T-cell (primary cell): Measurements from ENCODE around the gene MSH4. TPM values are rescaled to one million over a fixed set of nuclear protein-coding genes. Genes with fewer than 3 reads are reported as not detected.

Experiments used
- ATAC-seq, 4 experiments: fragments of 200-7000 bp in 3 of 4; fragments of 150-1000 bp in 1 of 4; cut with Tn5 transposase; replicated peaks in 1 of 4; 1 replicate in 3 of 4; 2 replicates in 1 of 4; pipeline ENCODE4 v1.10.0; 2021; ENCODE audit warnings: moderate library complexity in 3 of 4, mild to moderate bottlenecking in 2 of 4, moderate number of reproducible peaks in 1 of 4
- CTCF ChIA-PET, 2 donors: fragments of 300-600 bp; sonication (Branson Sonifier 250); formaldehyde crosslinking; loops; one replicate each; lab custom pipeline; 2022; ENCODE audit warnings: antibody characterized with exemption in 2 of 2; lab: Charles Lee
- POLR2A ChIA-PET, 2 donors: fragments of 300-600 bp; sonication (Branson Sonifier 250); formaldehyde crosslinking; loops; one replicate each; lab custom pipeline; 2022; ENCODE audit warnings: antibody characterized with exemption in 2 of 2; lab: Charles Lee
- DNase-seq, 35 experiments: peaks; one replicate each; pipeline versions ENCODE4 v3.0.0 to v3.0.0-alpha.2; 2013 to 2023
- H3K27ac ChIP-seq: one replicate; pipeline ENCODE4 v1.5.1; 2013; ENCODE audit warnings: low read length
- H3K27me3 ChIP-seq, 2 experiments: replicated peaks in 1 of 2; 1 replicate in 1 of 2; 2 replicates in 1 of 2; pipeline versions ENCODE4 v1.6.1 to v1.7.0; 2013; ENCODE audit warnings: low read length in 1 of 2, mixed read lengths in 1 of 2; ENCODE audit not compliant: control insufficient read depth in 2 of 2, insufficient read depth in 2 of 2; ENCODE audit errors: extremely low read depth in 1 of 2
- H3K36me3 ChIP-seq, 2 donors: 1 replicate in 1 of 2; 2 replicates in 1 of 2; pipeline versions ENCODE4 v1.6.1 to v1.7.0; 2013; ENCODE audit warnings: low read length in 1 of 2; ENCODE audit not compliant: control insufficient read depth in 2 of 2, insufficient read depth in 1 of 2; ENCODE audit errors: extremely low read depth in 1 of 2
- H3K4me1 ChIP-seq, 2 experiments: 1 replicate in 1 of 2; 2 replicates in 1 of 2; pipeline versions ENCODE4 v1.6.1 to v1.7.0; 2013; ENCODE audit warnings: low read length in 2 of 2, mixed read lengths in 1 of 2; ENCODE audit not compliant: insufficient read depth in 2 of 2, control insufficient read depth in 1 of 2; ENCODE audit errors: extremely low read depth in 1 of 2
- H3K4me3 ChIP-seq, 2 donors: 1 replicate in 1 of 2; 2 replicates in 1 of 2; pipeline versions ENCODE4 v1.5.1 to v1.7.0; 2013; ENCODE audit warnings: mild to moderate bottlenecking in 2 of 2, low read length in 1 of 2, moderate library complexity in 1 of 2; ENCODE audit not compliant: control insufficient read depth in 1 of 2; ENCODE audit errors: extremely low read depth in 1 of 2
- H3K9me3 ChIP-seq: 2 replicates; pipeline ENCODE4 v1.7.0; 2013
- H3K27ac Mint-ChIP-seq, 2 donors: one replicate each; pipeline ENCODE4 v1.8.0; 2020 to 2021; ENCODE audit warnings: mild to moderate bottlenecking in 2 of 2, mixed read lengths in 2 of 2
- H3K27me3 Mint-ChIP-seq, 2 donors: one replicate each; pipeline ENCODE4 v1.8.0; 2021 to 2022; ENCODE audit warnings: mixed read lengths in 2 of 2
- H3K36me3 Mint-ChIP-seq: one replicate; pipeline ENCODE4 v1.8.0; 2021; ENCODE audit warnings: mixed read lengths
- H3K4me1 Mint-ChIP-seq, 3 donors: one replicate each; pipeline ENCODE4 v1.8.0; 2020 to 2022; ENCODE audit warnings: mixed read lengths in 3 of 3, mild to moderate bottlenecking in 1 of 3
- H3K4me3 Mint-ChIP-seq, 3 donors: one replicate each; pipeline ENCODE4 v1.8.0; 2020 to 2022; ENCODE audit warnings: mild to moderate bottlenecking in 3 of 3, mixed read lengths in 3 of 3, moderate library complexity in 3 of 3
- H3K9me3 Mint-ChIP-seq, 3 donors: one replicate each; pipeline ENCODE4 v1.8.0; 2020 to 2022; ENCODE audit warnings: mixed read lengths in 3 of 3
- WGBS: methylation state at CpG from one replicate; pipeline ENCODE4 v1.1.5; 2013; ENCODE audit warnings: missing lambda C conversion rate; ENCODE audit not compliant: insufficient coverage; 5-methylcytosine and 5-hydroxymethylcytosine counted together
- total RNA-seq, 35 experiments: library from RNA in 6 of 35; stranded (reverse) in 6 of 35; fragments of 120-200 nt in 1 of 35; gene quantifications; one replicate each; pipeline versions ENCODE4 v1.2.1 to v1.2.4 and lab custom pipeline; 2013 to 2026

MSH4 gene
- total RNA-seq, 5 donors from 2014 or later (not counting 1 experiment from before 2014, with no cell fraction given) = 0.41 to 0.54 (median 0.43) TPM; not detected in 1

DNA sequence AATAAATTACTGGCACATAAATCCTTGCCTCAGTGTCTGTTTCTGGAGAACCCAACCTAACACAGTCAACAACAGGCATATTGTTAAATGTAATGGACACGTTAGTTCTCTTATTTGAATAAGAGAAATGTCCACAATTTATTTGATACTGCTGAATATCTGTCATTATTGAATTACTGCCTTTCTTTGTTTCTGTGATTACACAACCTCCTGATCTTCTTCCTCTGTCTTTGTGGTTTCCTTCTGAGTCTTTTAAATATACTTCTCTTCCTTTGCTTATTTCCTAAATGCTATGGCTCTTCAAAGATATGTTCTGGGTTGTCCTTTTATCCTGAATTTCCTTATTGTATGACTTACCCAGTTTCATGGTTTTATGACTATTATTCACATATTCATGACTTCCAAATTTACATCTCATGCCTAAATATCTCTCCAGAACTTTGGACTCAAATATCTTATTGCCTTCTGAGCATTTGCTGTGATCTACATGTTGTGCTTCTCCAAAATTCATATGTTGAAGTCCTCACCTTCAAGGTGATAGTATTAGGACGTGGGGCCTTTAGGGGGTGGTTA lies 39.9 kb downstream of the MSH4 start:
- H3K27me3 Mint-ChIP-seq = no peaks in the 10 kb centered on the region
- H3K27ac Mint-ChIP-seq = no peak overlapping the region
- H3K36me3 Mint-ChIP-seq = no peaks in the 10 kb centered on the region
- H3K4me3 Mint-ChIP-seq = no peak overlapping the region
- H3K4me1 ChIP-seq = no peaks in the 10 kb centered on the region
- peaks cover 24 to 26% (median 25%) of the 10 kb centered on the region in 3 donors for H3K9me3 Mint-ChIP-seq
- no CpG with 5 or more reads among the region's 2 CpGs for WGBS
- ATAC-seq (no peak), DNase-seq (no peak)
- ChIA-PET POLR2A (no interaction called here), CTCF (no interaction called here)
- H3K27me3 ChIP-seq = no peaks in the 10 kb centered on the region
- H3K4me3 ChIP-seq = no peak overlapping the region
- no peaks in the 10 kb centered on the region for H3K9me3 ChIP-seq
- no peaks in the 10 kb centered on the region for H3K36me3 ChIP-seq
- H3K4me1 Mint-ChIP-seq = no peaks in the 10 kb centered on the region
- no peak overlapping the region for H3K27ac ChIP-seq

DNA sequence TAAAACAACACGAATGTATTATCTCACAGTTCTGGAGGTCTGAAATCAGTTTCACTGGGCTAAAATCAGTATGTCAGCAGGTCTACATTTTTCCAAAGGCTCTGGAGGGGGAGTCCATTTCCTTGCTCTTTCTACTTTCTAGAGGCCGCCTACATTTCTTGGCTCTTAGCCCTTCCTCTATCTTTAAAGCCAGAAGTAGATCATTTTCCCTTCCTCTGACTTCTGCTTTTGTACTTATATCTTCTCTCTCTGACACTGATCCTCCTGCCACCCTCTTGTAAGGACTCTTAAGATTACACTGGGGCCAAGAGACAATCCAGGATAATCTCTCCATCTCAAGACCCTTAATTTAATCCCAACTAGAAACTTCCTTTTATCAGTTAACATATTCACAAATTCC lies 41.4 kb downstream of the MSH4 start:
- ATAC-seq = no peak
- Histone ChIP-seq H3K27me3 (no peaks in the 10 kb centered on the region), H3K4me3 (no peak overlapping the region), H3K27ac (no peak overlapping the region), H3K4me1 (no peaks in the 10 kb centered on the region), H3K36me3 (no peaks in the 10 kb centered on the region), H3K9me3 (no peaks in the 10 kb centered on the region)
- no CpG with 5 or more reads among the region's 2 CpGs for WGBS
- no peak for DNase-seq
- no peaks in the 10 kb centered on the region for H3K36me3 Mint-ChIP-seq
- CTCF ChIA-PET = interaction anchor here in 1 of 2 donors (0.5 kb wide), 1 partner anchor 1066 kb away, joined by 3 read pairs; no protein-coding TSS in a partner anchor
- H3K27ac Mint-ChIP-seq = no peak overlapping the region
- POLR2A ChIA-PET = no interaction called here
- H3K4me3 Mint-ChIP-seq = no peak overlapping the region
- H3K27me3 Mint-ChIP-seq = no peaks in the 10 kb centered on the region
- H3K4me1 Mint-ChIP-seq = no peaks in the 10 kb centered on the region
- peaks cover 18 to 21% (median 20%) of the 10 kb centered on the region in 3 donors for H3K9me3 Mint-ChIP-seq

DNA sequence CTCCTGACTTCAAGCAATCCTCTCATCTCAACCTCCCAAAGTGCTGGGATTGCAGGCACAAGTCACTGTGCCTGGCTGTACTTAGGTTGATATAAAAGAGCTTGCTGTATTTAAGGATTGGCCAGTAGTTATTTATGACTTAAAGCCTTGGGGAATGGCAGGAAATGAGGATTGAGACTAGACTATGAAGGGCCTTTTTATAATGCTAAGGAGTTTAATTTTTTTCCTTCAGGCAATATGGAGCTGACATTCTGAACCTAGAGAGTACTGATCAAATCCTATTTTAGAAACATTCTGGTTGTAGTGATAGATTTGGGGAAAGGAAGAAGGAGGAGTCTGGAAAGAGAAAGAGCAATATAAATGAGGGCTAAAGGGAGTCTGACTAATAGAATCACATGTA lies 44.7 kb downstream of the MSH4 start:
- no peak overlapping the region for H3K27ac Mint-ChIP-seq
- Histone ChIP-seq H3K9me3 (no peaks in the 10 kb centered on the region), H3K4me3 (no peak overlapping the region), H3K4me1 (no peaks in the 10 kb centered on the region), H3K36me3 (no peaks in the 10 kb centered on the region), H3K27ac (no peak overlapping the region), H3K27me3 (no peaks in the 10 kb centered on the region)
- ATAC-seq (no peak), DNase-seq (no peak)
- ChIA-PET POLR2A (no interaction called here), CTCF (no interaction called here)
- peaks cover 0 to 2% of the 10 kb centered on the region in 2 donors for H3K27me3 Mint-ChIP-seq
- H3K9me3 Mint-ChIP-seq = peaks cover 4 to 8% (median 5%) of the 10 kb centered on the region in 3 donors
- no peaks in the 10 kb centered on the region for H3K36me3 Mint-ChIP-seq
- H3K4me3 Mint-ChIP-seq = no peak overlapping the region
- no peaks in the 10 kb centered on the region for H3K4me1 Mint-ChIP-seq

DNA sequence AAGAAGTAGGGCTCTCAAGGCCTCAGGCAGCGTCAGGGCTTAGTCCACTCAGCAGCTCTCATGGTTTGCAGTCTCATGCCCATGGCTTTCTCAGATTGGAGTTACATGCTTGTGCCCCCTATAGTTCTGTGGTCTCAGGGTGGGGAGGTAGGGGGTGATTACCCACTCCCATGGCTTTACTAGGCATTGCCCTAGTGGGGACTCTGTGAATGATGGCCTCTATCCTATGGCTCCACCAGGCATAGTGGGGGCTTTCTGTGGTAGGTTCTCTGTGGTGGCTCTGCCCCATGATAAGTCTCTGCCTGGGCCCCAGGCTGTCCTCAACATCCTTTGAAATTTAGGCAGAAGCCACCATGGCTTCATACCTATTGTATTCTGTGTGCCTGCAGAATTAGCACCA lies 48.9 kb downstream of the MSH4 start:
- POLR2A ChIA-PET = no interaction called here
- H3K4me1 Mint-ChIP-seq = no peaks in the 10 kb centered on the region
- WGBS = no CpG with 5 or more reads among the region's 1 CpG

DNA sequence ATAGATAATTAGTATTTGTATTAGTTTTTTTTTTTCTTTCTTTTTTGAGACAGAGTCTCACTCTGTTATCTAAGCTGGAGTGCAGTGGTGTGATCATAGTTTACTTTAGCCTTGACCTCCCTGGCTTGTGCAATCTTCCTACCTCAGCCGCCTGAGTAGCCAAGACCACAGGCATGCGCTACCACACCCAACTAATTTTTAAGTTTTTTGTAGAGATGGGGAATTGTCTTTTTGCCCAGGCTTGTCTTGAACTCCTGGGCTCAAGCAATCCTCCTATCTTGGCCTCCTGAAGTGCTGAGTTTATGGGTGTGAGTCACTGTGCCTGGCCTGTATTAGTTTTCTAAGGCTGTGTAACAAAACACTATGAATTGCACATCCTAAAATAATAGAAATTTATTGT lies 58.3 kb downstream of the MSH4 start:
- ChIA-PET CTCF (no interaction called here), POLR2A (no interaction called here)
- no peaks in the 10 kb centered on the region for H3K4me1 ChIP-seq
- no peaks in the 10 kb centered on the region for H3K27me3 ChIP-seq
- H3K9me3 ChIP-seq = no peaks in the 10 kb centered on the region
- peaks cover 0 to 5% of the 10 kb centered on the region in 2 donors for H3K27me3 Mint-ChIP-seq
- no peaks in the 10 kb centered on the region for H3K36me3 ChIP-seq
- no peaks in the 10 kb centered on the region for H3K9me3 Mint-ChIP-seq
- ATAC-seq = no peak
- no peak overlapping the region for H3K4me3 Mint-ChIP-seq
- DNase-seq = no peak
- no peak overlapping the region for H3K4me3 ChIP-seq
- H3K27ac Mint-ChIP-seq = no peak overlapping the region
- WGBS = no CpG with 5 or more reads among the region's 2 CpGs
- no peak overlapping the region for H3K27ac ChIP-seq
- no peaks in the 10 kb centered on the region for H3K36me3 Mint-ChIP-seq
- H3K4me1 Mint-ChIP-seq = no peaks in the 10 kb centered on the region

More for the DNA sequence above, 48.9 kb downstream of the MSH4 start:
- no peaks in the 10 kb centered on the region for H3K4me1 ChIP-seq
- no peaks in the 10 kb centered on the region for H3K36me3 Mint-ChIP-seq
- no peaks in the 10 kb centered on the region for H3K9me3 ChIP-seq
- CTCF ChIA-PET = no interaction called here
- no peak overlapping the region for H3K27ac ChIP-seq
- ATAC-seq (no peak), DNase-seq (no peak)
- no peaks in the 10 kb centered on the region for H3K9me3 Mint-ChIP-seq
- no peaks in the 10 kb centered on the region for H3K27me3 ChIP-seq
- H3K4me3 ChIP-seq = no peak overlapping the region
- H3K27ac Mint-ChIP-seq = no peak overlapping the region
- H3K4me3 Mint-ChIP-seq = no peak overlapping the region
- H3K36me3 ChIP-seq = no peaks in the 10 kb centered on the region
- peaks cover 0 to 2% of the 10 kb centered on the region in 2 donors for H3K27me3 Mint-ChIP-seq

DNA sequence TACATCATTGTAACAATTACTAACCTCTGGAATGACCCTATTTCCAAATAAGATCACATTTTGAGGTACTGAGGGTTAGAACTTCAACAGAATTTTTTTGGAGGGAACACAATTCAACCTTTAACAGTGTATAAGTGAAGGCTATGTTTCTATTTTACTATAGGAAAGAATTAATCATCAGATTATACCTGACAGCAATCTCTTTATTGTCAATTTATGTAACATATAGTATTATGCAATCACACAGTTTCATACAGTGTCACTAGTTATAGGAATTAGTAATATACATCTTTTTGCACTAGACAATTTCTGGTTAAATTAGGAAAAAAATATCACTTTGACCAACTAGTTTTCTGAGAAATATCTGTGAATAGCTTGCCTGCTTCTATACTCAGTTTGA lies 59.1 kb downstream of the MSH4 start:
- H3K27me3 Mint-ChIP-seq = peaks cover 0 to 5% of the 10 kb centered on the region in 2 donors

DNA sequence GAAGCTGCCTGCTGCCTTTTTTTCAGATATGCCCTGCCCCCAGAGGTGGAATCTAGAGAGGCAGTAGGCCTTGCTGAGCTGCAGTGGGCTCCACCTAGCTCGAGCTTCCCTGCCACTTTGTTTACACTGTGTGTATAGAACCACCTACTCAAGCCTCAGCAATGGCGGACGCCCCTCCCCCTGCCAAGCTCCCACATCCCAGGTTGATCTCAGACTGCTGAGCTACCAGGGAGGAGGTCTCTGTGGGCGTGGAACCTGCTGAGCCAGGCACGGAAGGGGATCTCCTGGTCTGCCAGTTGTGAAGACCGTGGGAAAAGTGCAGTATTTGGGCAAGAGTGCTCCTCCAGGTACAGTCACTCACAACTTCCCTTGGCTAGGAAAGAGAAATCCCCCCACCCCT lies 65.1 kb downstream of the MSH4 start:
- Histone ChIP-seq H3K36me3 (no peaks in the 10 kb centered on the region), H3K4me1 (no peaks in the 10 kb centered on the region), H3K27ac (no peak overlapping the region), H3K9me3 (no peaks in the 10 kb centered on the region), H3K27me3 (peaks cover 0 to 4% of the 10 kb centered on the region in 2 experiments), H3K4me3 (no peak overlapping the region)
- H3K27me3 Mint-ChIP-seq = peaks cover 0 to 9% of the 10 kb centered on the region in 2 donors
- no peak for ATAC-seq
- H3K4me1 Mint-ChIP-seq = no peaks in the 10 kb centered on the region
- H3K27ac Mint-ChIP-seq = no peak overlapping the region
- POLR2A ChIA-PET = no interaction called here
- 67% methylated on average over 3 of the region's 6 CpGs for WGBS
- no peak for DNase-seq
- CTCF ChIA-PET = no interaction called here
- no peak overlapping the region for H3K4me3 Mint-ChIP-seq
- no peaks in the 10 kb centered on the region for H3K36me3 Mint-ChIP-seq
- H3K9me3 Mint-ChIP-seq = no peaks in the 10 kb centered on the region

More for the DNA sequence above, 59.1 kb downstream of the MSH4 start:
- ATAC-seq (no peak), DNase-seq (no peak)
- no peaks in the 10 kb centered on the region for H3K36me3 Mint-ChIP-seq
- no peaks in the 10 kb centered on the region for H3K4me1 Mint-ChIP-seq
- Histone ChIP-seq H3K27ac (no peak overlapping the region), H3K4me1 (no peaks in the 10 kb centered on the region), H3K27me3 (no peaks in the 10 kb centered on the region), H3K36me3 (no peaks in the 10 kb centered on the region), H3K9me3 (no peaks in the 10 kb centered on the region), H3K4me3 (no peak overlapping the region)
- no peak overlapping the region for H3K27ac Mint-ChIP-seq
- H3K4me3 Mint-ChIP-seq = no peak overlapping the region
- ChIA-PET CTCF (no interaction called here), POLR2A (no interaction called here)
- H3K9me3 Mint-ChIP-seq = no peaks in the 10 kb centered on the region
